HEK293T (cell line): ENCODE data around the gene PLCG1.

ENCODE experiments used
- CTCF ChIA-PET: fragments of 350-600 bp; formaldehyde crosslinking; extraction: SDS; loops from one replicate; lab custom pipeline; 2021; ENCODE audit warnings: antibody characterized with exemption, inconsistent platforms; lab: Yijun Ruan, JAX
- POLR2A ChIA-PET: fragments of 350-600 bp; formaldehyde crosslinking; extraction: SDS; loops from one replicate; lab custom pipeline; 2020; ENCODE audit warnings: antibody characterized with exemption, inconsistent platforms; lab: Yijun Ruan, JAX
- DNase-seq: peaks from one replicate; pipeline ENCODE4 v3.0.0; 2012; ENCODE audit warnings: mixed read lengths; ENCODE audit errors: extremely low spot score
- ARNT ChIP-seq: fragments of 450-650 bp; IDR thresholded peaks from 2 replicates; pipeline ENCODE4 v1.6.1; 2017; ENCODE audit warnings: mild to moderate bottlenecking
- BHLHE40 ChIP-seq: fragments of 450-650 bp; IDR thresholded peaks from 2 replicates; pipeline ENCODE4 v1.6.1; 2016; ENCODE audit warnings: mild to moderate bottlenecking, moderate library complexity, borderline replicate concordance
- CTBP1 ChIP-seq: fragments of 450-650 bp; IDR thresholded peaks from 2 replicates; pipeline ENCODE4 v1.6.1; 2016; ENCODE audit warnings: borderline replicate concordance
- ELF4 ChIP-seq: fragments of 450-650 bp; IDR thresholded peaks from 2 replicates; pipeline ENCODE4 v1.6.1; 2017; ENCODE audit warnings: antibody characterized with exemption
- FOXA1 ChIP-seq: fragments of 450-650 bp; IDR thresholded peaks from 2 replicates; pipeline ENCODE4 v1.6.1; 2016; ENCODE audit warnings: mild to moderate bottlenecking
- FOXK2 ChIP-seq: fragments of 450-650 bp; IDR thresholded peaks from 2 replicates; pipeline ENCODE4 v1.6.1; 2016; ENCODE audit warnings: mild to moderate bottlenecking
- FOXM1 ChIP-seq: fragments of 450-650 bp; IDR thresholded peaks from 2 replicates; pipeline ENCODE4 v1.6.1; 2017; ENCODE audit warnings: mild to moderate bottlenecking, borderline replicate concordance
- HDGF ChIP-seq: fragments of 450-650 bp; IDR thresholded peaks from 2 replicates; pipeline ENCODE4 v1.6.1; 2017; ENCODE audit warnings: antibody characterized with exemption, borderline replicate concordance
- L3MBTL2 ChIP-seq: fragments of 450-650 bp; conservative IDR thresholded peaks from 2 replicates; pipeline ENCODE4 v1.6.1; 2016; ENCODE audit warnings: mild to moderate bottlenecking
- LEF1 ChIP-seq: fragments of 450-650 bp; IDR thresholded peaks from 2 replicates; pipeline ENCODE4 v1.6.1; 2017; ENCODE audit warnings: mild to moderate bottlenecking, borderline replicate concordance
- NFRKB ChIP-seq: fragments of 450-650 bp; IDR thresholded peaks from 2 replicates; pipeline ENCODE4 v1.6.1; 2016; ENCODE audit warnings: mild to moderate bottlenecking, moderate library complexity
- SP1 ChIP-seq: fragments of 450-650 bp; IDR thresholded peaks from 2 replicates; pipeline ENCODE4 v1.6.1; 2017
- SUZ12 ChIP-seq: fragments of 450-650 bp; IDR thresholded peaks from 2 replicates; pipeline ENCODE4 v1.6.1; 2016; ENCODE audit warnings: mild to moderate bottlenecking
- TARDBP ChIP-seq: fragments of 450-650 bp; IDR thresholded peaks from 2 replicates; pipeline ENCODE4 v1.6.1; 2016
- ZNF384 ChIP-seq: fragments of 450-650 bp; IDR thresholded peaks from 2 replicates; pipeline ENCODE4 v1.6.1; 2016
- TF ChIP-seq, protein P1 (sequence below): fragments of 450-650 bp; IDR thresholded peaks from 2 replicates; pipeline ENCODE4 v1.6.1; 2016

The PLCG1 gene

GRCh38 chr20:41119614-41120561 is 17.5 kb upstream of the PLCG1 start:
- DNase-seq, result no peak
- ChIA-PET CTCF (interaction anchor here (0.7 kb wide), 1 partner anchor 66 kb away, joined by 3 read pairs; no protein-coding TSS in a partner anchor), POLR2A (no interaction called here)
- TF ChIP-seq BHLHE40 (no peak), FOXK2 (no peak), ARNT (no peak), FOXA1 (no peak), CTBP1 (no peak), ZNF384 (no peak), SUZ12 (no peak), LEF1 (no peak), TARDBP (no peak), HDGF (no peak), NFRKB (no peak), SP1 (no peak), FOXM1 (no peak), ELF4 (no peak), L3MBTL2 (no peak)
- TF ChIP-seq, protein P1, sequence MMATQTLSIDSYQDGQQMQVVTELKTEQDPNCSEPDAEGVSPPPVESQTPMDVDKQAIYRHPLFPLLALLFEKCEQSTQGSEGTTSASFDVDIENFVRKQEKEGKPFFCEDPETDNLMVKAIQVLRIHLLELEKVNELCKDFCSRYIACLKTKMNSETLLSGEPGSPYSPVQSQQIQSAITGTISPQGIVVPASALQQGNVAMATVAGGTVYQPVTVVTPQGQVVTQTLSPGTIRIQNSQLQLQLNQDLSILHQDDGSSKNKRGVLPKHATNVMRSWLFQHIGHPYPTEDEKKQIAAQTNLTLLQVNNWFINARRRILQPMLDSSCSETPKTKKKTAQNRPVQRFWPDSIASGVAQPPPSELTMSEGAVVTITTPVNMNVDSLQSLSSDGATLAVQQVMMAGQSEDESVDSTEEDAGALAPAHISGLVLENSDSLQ, result no peak

- TF ChIP-seq, protein P1, result no peak
- TF ChIP-seq NFRKB (no peak), SUZ12 (no peak), HDGF (no peak), ZNF384 (no peak), CTBP1 (no peak), FOXA1 (no peak), TARDBP (no peak), LEF1 (no peak), FOXK2 (no peak), FOXM1 (no peak), L3MBTL2 (no peak), ARNT (no peak), ELF4 (no peak), SP1 (no peak), BHLHE40 (no peak)
- ChIA-PET POLR2A (no interaction called here), CTCF (no interaction called here)
- DNase-seq, result no peak
Observed at GRCh38 chr20:41121399-41121798, 15.9 kb upstream of the PLCG1 start.

- no peak for TF ChIP-seq BHLHE40
- no peak for TF ChIP-seq FOXA1
- no peak for TF ChIP-seq CTBP1
- TF ChIP-seq FOXM1, result no peak
- TF ChIP-seq TARDBP, result no peak
- TF ChIP-seq ELF4, result no peak
- TF ChIP-seq L3MBTL2, result no peak
- TF ChIP-seq FOXK2, result no peak
- TF ChIP-seq NFRKB, result no peak
- TF ChIP-seq SUZ12, result no peak
- TF ChIP-seq SP1, result no peak
- TF ChIP-seq, protein P1, result no peak
- no peak for TF ChIP-seq LEF1
- TF ChIP-seq ARNT, result no peak
- no peak for TF ChIP-seq ZNF384
- TF ChIP-seq HDGF, result no peak
- CTCF ChIA-PET, result no interaction called here
- POLR2A ChIA-PET, result no interaction called here
- no peak for DNase-seq
Observed at GRCh38 chr20:41123631-41124030, 13.7 kb upstream of the PLCG1 start.

DNA sequence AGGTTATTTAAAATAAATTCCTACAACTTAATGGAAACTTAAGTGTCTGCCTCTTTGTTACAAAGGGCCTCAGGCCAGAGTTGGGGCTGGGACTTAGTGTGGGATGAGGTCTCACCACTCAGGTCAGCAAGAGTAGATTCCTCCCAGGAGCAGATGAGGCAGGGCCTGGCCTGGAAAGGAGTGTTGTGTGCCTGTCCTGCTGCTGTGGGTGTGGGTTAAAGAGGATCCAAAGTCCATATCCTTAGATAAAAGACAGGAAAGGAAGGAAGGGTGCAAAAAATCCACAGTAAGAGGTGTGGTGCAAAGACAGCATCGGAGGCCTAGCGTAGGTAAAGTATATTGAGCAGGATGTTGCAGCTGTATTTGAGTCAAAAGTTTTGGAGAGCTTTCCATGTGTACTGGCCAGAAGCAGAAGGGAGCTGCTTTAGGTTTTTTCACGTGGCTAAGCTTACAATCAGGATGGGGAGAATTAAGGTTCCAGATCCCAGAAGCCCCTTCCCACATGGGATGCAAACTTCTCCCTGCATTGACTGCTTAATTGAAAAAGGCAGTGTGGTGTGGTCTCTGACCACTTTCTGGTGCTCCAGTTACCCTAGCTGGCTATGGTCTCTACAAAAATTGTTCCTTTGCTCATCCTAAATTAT is 12.8 kb upstream of the PLCG1 start:
- CTCF ChIA-PET, result interaction anchor here (0.6 to 1.0 kb wide), 2 partner anchors 10 to 16 kb away, joined by 3 read pairs; no protein-coding TSS in a partner anchor
- TF ChIP-seq CTBP1, result no peak
- no peak for DNase-seq
- POLR2A ChIA-PET, result no interaction called here

DNA sequence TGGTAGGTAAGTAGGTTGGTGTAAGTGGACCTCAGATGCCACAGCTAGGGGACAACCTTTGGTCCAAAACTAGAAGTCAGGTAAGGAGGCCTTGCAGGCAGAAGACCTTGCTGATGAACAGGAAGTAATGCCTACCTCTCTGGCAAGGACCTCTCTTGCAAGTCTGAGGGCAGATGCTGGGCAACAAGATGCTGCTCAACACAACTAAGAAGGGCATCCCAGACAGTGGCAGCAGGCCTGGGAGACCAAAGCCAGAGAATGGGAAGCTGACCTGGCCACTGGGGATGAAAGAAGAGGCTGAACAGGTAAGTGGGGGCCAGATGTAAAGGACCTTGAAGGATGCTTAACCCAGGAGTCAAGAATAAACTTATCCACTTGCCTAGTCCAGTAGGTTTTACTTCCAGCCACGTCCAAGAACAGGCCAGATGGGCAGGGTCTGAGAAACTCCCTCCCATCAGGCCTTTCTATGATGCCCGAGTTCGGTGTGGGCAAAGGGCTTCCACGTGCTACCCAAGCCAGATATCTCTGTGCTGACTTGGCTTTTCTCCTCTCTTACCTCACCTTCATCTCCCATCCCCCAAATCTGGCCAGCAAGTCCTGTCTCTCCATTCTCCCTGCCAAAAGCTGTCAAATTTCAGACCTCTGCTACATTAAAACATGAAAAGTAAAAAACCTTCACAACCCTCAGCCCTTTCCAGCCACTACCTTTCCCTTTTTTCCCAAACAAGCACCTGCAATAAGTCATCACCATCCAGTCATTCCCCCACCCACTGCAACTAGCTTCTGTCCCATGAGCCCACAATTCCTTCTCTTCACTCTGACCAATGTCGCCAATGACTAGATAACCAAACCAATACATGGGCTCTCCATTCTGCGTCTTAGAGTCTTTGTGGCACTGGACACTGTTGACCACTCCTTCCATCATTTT is 11.5 kb upstream of the PLCG1 start:
- CTCF ChIA-PET, result interaction anchor here (1.4 kb wide), 1 partner anchor 74 kb away, joined by 3 read pairs; no protein-coding TSS in a partner anchor
- POLR2A ChIA-PET, result no interaction called here
- no peak for TF ChIP-seq SP1
- TF ChIP-seq ELF4, result no peak
- TF ChIP-seq FOXM1, result no peak
- TF ChIP-seq TARDBP, result no peak
- TF ChIP-seq CTBP1, result no peak
- no peak for TF ChIP-seq SUZ12
- no peak for TF ChIP-seq NFRKB
- no peak for TF ChIP-seq BHLHE40
- TF ChIP-seq FOXK2, result no peak
- TF ChIP-seq FOXA1, result no peak
- TF ChIP-seq, protein P1, result no peak
- TF ChIP-seq LEF1, result no peak
- TF ChIP-seq L3MBTL2, result no peak
- TF ChIP-seq HDGF, result no peak
- TF ChIP-seq ARNT, result no peak
- no peak for DNase-seq
